Kidney (tissue), 14 donors: Measurements from ENCODE around the gene ESYT3. TPM values are rescaled to one million over a fixed set of nuclear protein-coding genes. Genes with fewer than 3 reads are reported as not detected.

Experiments
- DNase-seq, 5 donors: peaks; one replicate each; pipeline ENCODE4 v3.0.0-alpha.2; 2013 to 2020
- FAIRE-seq: peaks from 2 replicates; lab custom pipeline; 2012; peaks lifted over from hg19 to GRCh38; lab: Jason Lieb, UNC
- H3K27ac ChIP-seq, 2 donors: one replicate each; pipeline ENCODE4 v1.7.0; 2013; ENCODE audit warnings: low read depth in 2 of 2, low read length in 2 of 2, inconsistent platforms in 1 of 2
- H3K27me3 ChIP-seq: one replicate; pipeline ENCODE4 v1.7.1; 2013; ENCODE audit warnings: low read length, inconsistent platforms; ENCODE audit not compliant: control insufficient read depth, insufficient read depth
- H3K36me3 ChIP-seq, 3 donors: one replicate each; pipeline versions ENCODE4 v1.7.0 to v1.7.1; 2013; ENCODE audit warnings: low read length in 3 of 3, control low read depth in 1 of 3, inconsistent platforms in 1 of 3; ENCODE audit not compliant: insufficient read depth in 3 of 3, control insufficient read depth in 2 of 3
- H3K4me1 ChIP-seq, 3 donors: one replicate each; pipeline versions ENCODE4 v1.7.0 to v1.7.1; 2013; ENCODE audit warnings: low read length in 3 of 3, inconsistent platforms in 1 of 3, low read depth in 1 of 3; ENCODE audit not compliant: control insufficient read depth in 2 of 3, insufficient read depth in 2 of 3
- H3K4me3 ChIP-seq, 3 donors: one replicate each; pipeline versions ENCODE4 v1.7.0 to v1.8.1; 2013; ENCODE audit warnings: low read length in 3 of 3, control low read depth in 1 of 3, inconsistent platforms in 1 of 3
- H3K9ac ChIP-seq, 3 donors: one replicate each; pipeline versions ENCODE4 v1.7.0 to v1.7.1; 2013; ENCODE audit warnings: low read length in 3 of 3, control low read depth in 1 of 3, inconsistent platforms in 1 of 3
- H3K9me3 ChIP-seq, 3 donors: one replicate each; pipeline versions ENCODE4 v1.7.0 to v1.7.1; 2013; ENCODE audit warnings: low read length in 3 of 3, control low read depth in 1 of 3, inconsistent platforms in 1 of 3; ENCODE audit not compliant: control insufficient read depth in 2 of 3, insufficient read depth in 1 of 3
- intact Hi-C: fragments of 100-400 bp; cut with DNase I; formaldehyde crosslinking; loops from one replicate; pipeline ENCODE4 v1.11.1; 2022
- polyA plus RNA-seq: library from polyadenylated mRNA; stranded (reverse); fragments of 350-450 nt; fragmentation: Illumina TruSeq; extraction: RNeasy Lipid Tissue Mini Kit (QIAGEN cat#74804); gene quantifications from one replicate; pipeline ENCODE4 v1.2.3, GENCODE V29; 2014; ENCODE audit warnings: low read depth, low replicate concordance; ENCODE audit not compliant: insufficient read depth
- total RNA-seq: library from RNA; stranded (reverse); fragmentation: NEBNext Ultra II Directional; extraction: Animal tissue kit (Norgen Biotek cat#: 25700); gene quantifications from one replicate; pipeline ENCODE4 v1.2.1, GENCODE V29; 2021
- TF ChIP-seq, protein P1 (sequence below): IDR thresholded peaks from 3 replicates; pipeline ENCODE4 v1.5.1; 2012; ENCODE audit warnings: mild to moderate bottlenecking, moderate library complexity, borderline replicate concordance; ENCODE audit not compliant: insufficient read depth; ENCODE audit errors: extremely low read depth
- donor health status: control.
- donor health status: control.
- donor health status: control.
- donor health status: control.
- donor health status: control.
- donor health status: DM: yes; HTN: yes; CAD: no.
- donor health status: Normal renal cell carcinoma (clear cell type).

The ESYT3 gene
- total and polyA plus RNA-seq, 2 donors from 2014 or later, result 1.5 to 5.3 TPM

GRCh38 chr3:138400651-138401070, 33.8 kb upstream of the ESYT3 start:
- H3K36me3 ChIP-seq, result peaks cover 0 to 14% (median 6%) of the 10 kb centered on the region in 3 donors
- no peaks in the 10 kb centered on the region for H3K27me3 ChIP-seq
- no peaks in the 10 kb centered on the region for H3K4me1 ChIP-seq
- no peak overlapping the region for H3K9ac ChIP-seq
- no peak for DNase-seq
- FAIRE-seq, result no peak
- intact Hi-C loops, result no loop called here
- H3K27ac ChIP-seq, result no peak overlapping the region
- no peaks in the 10 kb centered on the region for H3K9me3 ChIP-seq
- H3K4me3 ChIP-seq, result no peak overlapping the region
- TF ChIP-seq, protein P1, sequence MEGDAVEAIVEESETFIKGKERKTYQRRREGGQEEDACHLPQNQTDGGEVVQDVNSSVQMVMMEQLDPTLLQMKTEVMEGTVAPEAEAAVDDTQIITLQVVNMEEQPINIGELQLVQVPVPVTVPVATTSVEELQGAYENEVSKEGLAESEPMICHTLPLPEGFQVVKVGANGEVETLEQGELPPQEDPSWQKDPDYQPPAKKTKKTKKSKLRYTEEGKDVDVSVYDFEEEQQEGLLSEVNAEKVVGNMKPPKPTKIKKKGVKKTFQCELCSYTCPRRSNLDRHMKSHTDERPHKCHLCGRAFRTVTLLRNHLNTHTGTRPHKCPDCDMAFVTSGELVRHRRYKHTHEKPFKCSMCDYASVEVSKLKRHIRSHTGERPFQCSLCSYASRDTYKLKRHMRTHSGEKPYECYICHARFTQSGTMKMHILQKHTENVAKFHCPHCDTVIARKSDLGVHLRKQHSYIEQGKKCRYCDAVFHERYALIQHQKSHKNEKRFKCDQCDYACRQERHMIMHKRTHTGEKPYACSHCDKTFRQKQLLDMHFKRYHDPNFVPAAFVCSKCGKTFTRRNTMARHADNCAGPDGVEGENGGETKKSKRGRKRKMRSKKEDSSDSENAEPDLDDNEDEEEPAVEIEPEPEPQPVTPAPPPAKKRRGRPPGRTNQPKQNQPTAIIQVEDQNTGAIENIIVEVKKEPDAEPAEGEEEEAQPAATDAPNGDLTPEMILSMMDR, result no peak

- no peak for DNase-seq
- no peak overlapping the region for H3K9ac ChIP-seq
- H3K9me3 ChIP-seq, result no peaks in the 10 kb centered on the region
- no peak for FAIRE-seq
- no peak overlapping the region for H3K27ac ChIP-seq
- H3K36me3 ChIP-seq, result peaks cover 0 to 14% (median 6%) of the 10 kb centered on the region in 3 donors
- intact Hi-C loops, result no loop called here
- H3K4me1 ChIP-seq, result no peaks in the 10 kb centered on the region
- TF ChIP-seq, protein P1, result no peak
- H3K4me3 ChIP-seq, result no peak overlapping the region
- no peaks in the 10 kb centered on the region for H3K27me3 ChIP-seq
These were observed 32.6 kb upstream of the ESYT3 start for GRCh38 chr3:138401834-138402233.

DNA sequence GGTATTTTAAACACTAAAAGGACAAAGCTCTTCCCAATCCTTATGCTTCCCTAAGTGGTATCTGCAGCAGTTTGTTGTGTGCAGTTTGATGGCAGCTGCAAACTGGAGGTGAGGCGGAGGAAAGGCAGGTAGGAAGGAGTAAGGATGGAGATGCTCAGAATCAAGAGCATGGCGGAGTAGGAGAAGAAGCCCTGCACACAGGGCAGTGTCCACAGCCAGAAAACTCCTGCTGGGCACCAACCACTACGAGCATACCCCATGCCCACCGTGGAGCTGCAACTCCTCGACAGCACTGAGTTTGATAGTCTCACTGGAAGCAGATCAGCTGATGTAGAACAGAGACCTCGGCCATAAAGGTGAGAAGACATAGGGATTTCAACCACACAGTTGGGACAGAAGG, 30.3 kb upstream of the ESYT3 start:
- H3K27me3 ChIP-seq, result no peaks in the 10 kb centered on the region
- intact Hi-C loops, result no loop called here
- DNase-seq, result no peak
- H3K36me3 ChIP-seq, result peaks cover 0 to 12% (median 6%) of the 10 kb centered on the region in 3 donors
- TF ChIP-seq, protein P1, result no peak
- H3K4me3 ChIP-seq, result no peak overlapping the region
- H3K9me3 ChIP-seq, result no peaks in the 10 kb centered on the region
- FAIRE-seq, result no peak
- no peak overlapping the region for H3K9ac ChIP-seq
- no peak overlapping the region for H3K27ac ChIP-seq
- H3K4me1 ChIP-seq, result no peaks in the 10 kb centered on the region

DNA sequence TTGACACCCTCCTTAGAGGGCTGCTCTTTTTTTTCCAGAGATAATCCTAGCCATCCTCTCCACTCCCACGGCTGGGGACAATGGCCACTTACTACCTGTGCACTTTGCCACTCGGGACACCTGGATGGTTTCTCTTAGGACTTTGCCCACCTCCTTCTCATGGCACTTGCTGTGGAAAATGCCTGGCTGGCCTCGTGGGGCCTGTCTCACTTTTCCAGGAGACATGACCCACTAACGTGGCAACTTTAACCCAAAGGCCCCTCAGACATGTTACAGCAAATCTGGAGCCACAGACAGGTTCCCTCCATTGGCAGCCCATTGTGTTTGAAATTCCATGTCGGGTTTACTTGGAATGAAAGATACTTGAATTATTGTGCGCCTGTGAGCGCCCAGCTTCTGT, 29.4 kb upstream of the ESYT3 start:
- DNase-seq (no peak), FAIRE-seq (no peak)
- Histone ChIP-seq H3K4me3 (no peak overlapping the region), H3K27ac (no peak overlapping the region), H3K36me3 (peaks cover 0 to 10% (median 6%) of the 10 kb centered on the region in 3 donors), H3K9ac (no peak overlapping the region), H3K4me1 (no peaks in the 10 kb centered on the region), H3K27me3 (no peaks in the 10 kb centered on the region), H3K9me3 (no peaks in the 10 kb centered on the region)
- intact Hi-C loops, result no loop called here
- TF ChIP-seq, protein P1, result no peak
